Ammon's horn (tissue), 1 donor: Measurements from ENCODE around the gene CNTN4.
A peak's percentile ranks its signal among the peaks of the same experiment; 100 is the strongest.

ENCODE experiments used
- DNase-seq: peaks from one replicate; pipeline ENCODE4 v3.0.0-alpha.2; 2016; ENCODE audit warnings: low spot score

Gene CNTN4

GRCh38 chr3:2266606-2267005, 167.9 kb downstream of the CNTN4 start:
- no peak for DNase-seq

- DNase-seq: peak; percentile 4
Observed at GRCh38 chr3:2268779-2269178, 170.1 kb downstream of the CNTN4 start.

- no peak for DNase-seq
Observed at GRCh38 chr3:2274526-2274925, 175.9 kb downstream of the CNTN4 start.

GRCh38 chr3:2283818-2284217, 185.2 kb downstream of the CNTN4 start:
- no peak for DNase-seq

- DNase-seq: no peak
Observed at GRCh38 chr3:2300938-2301337, 202.3 kb downstream of the CNTN4 start.

GRCh38 chr3:2301361-2301760, 202.7 kb downstream of the CNTN4 start:
- DNase-seq: no peak

GRCh38 chr3:2303566-2303965, 204.9 kb downstream of the CNTN4 start:
- DNase-seq: no peak

GRCh38 chr3:2311022-2311421, 212.4 kb downstream of the CNTN4 start:
- DNase-seq: no peak

- no peak for DNase-seq
Observed at GRCh38 chr3:2317521-2317920, 218.9 kb downstream of the CNTN4 start.

- DNase-seq: no peak
Observed at GRCh38 chr3:2334921-2335320, 236.3 kb downstream of the CNTN4 start.

- no peak for DNase-seq
Observed at GRCh38 chr3:2343031-2343682, 244.5 kb downstream of the CNTN4 start.

- DNase-seq: no peak
Observed at GRCh38 chr3:2352134-2352762, 253.6 kb downstream of the CNTN4 start.

- peak; percentile 6 for DNase-seq
Observed at GRCh38 chr3:2354702-2355101, 256.0 kb downstream of the CNTN4 start.

- no peak for DNase-seq
Observed at GRCh38 chr3:2356298-2356950, 257.8 kb downstream of the CNTN4 start.

- DNase-seq: no peak
Observed at GRCh38 chr3:2360815-2361214, 262.1 kb downstream of the CNTN4 start.

- no peak for DNase-seq
Observed at GRCh38 chr3:2362122-2362521, 263.5 kb downstream of the CNTN4 start.

GRCh38 chr3:2363854-2364253, 265.2 kb downstream of the CNTN4 start:
- no peak for DNase-seq

- DNase-seq: no peak
Observed at GRCh38 chr3:2370317-2370716, 271.7 kb downstream of the CNTN4 start.

- no peak for DNase-seq
Observed at GRCh38 chr3:2372306-2372705, 273.6 kb downstream of the CNTN4 start.

- no peak for DNase-seq
Observed at GRCh38 chr3:2375376-2375775, 276.7 kb downstream of the CNTN4 start.

GRCh38 chr3:2377281-2377680, 278.6 kb downstream of the CNTN4 start:
- DNase-seq: no peak

GRCh38 chr3:2390926-2391532, 292.4 kb downstream of the CNTN4 start:
- no peak for DNase-seq

- no peak for DNase-seq
Observed at GRCh38 chr3:2391896-2392295, 293.2 kb downstream of the CNTN4 start.
